Activated CD8-positive, alpha-beta memory T cell treated with anti-CD3 and anti-CD28 coated beads, Interleukin-2, amount 50 U/mL, for 1 hour (primary cell): ENCODE results near the gene KLRD1.
"Not testable (repeated sequence)": the region's sequence is repeated elsewhere in the genome, so short reads cannot be mapped to it uniquely, and the experiment has no call there.

Experiments used
- DNase-seq: peaks from one replicate; pipeline ENCODE4 v3.0.0-alpha.2; 2020; ENCODE audit errors: extremely low read depth

Gene KLRD1, protein sequence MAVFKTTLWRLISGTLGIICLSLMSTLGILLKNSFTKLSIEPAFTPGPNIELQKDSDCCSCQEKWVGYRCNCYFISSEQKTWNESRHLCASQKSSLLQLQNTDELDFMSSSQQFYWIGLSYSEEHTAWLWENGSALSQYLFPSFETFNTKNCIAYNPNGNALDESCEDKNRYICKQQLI

DNA sequence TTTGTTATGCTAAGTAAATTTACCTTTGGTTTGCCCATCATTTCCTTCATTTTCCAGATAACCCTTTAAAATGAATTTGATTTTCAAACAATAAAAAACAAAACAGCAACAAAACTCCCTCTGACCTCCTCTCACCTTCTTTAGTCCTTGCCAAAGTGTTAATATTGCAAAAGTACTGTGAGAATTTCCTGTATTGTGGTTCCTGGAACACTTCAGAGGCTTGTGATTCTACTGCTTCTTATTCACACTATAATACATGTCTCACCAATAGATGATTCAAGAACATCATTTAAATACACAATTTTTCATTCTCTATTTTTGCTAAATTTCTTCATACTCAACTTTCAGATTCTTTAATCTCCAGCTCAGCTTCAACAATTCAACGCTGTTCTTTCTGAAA, at the start of gene KLRD1:
TSS of gene KLRD1 (plus strand) at position 241 of the 400 bp plus-strand sequence. CDS start 208 bp downstream, outside the sequence.
- no peak for DNase-seq

DNA sequence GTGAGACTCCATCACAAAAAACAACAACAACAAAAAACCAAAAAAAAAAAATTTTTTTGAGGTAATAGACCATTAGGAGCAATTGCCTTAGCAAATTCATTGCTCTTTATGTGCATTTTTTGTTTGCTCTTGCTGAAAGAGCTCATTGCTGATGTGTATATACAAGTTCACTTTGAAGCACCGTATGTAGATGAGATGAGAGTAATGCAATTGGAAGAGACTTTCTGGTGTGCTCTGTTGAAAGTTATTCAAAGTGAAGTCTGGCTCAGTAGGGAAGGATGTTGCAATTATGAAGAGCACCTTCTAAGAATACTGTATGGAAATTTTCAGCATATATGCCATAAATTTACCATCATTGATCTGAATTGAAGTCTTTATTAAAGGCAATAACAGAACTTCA, 46.7 kb upstream of the KLRD1 start:
- DNase-seq = no peak

DNA sequence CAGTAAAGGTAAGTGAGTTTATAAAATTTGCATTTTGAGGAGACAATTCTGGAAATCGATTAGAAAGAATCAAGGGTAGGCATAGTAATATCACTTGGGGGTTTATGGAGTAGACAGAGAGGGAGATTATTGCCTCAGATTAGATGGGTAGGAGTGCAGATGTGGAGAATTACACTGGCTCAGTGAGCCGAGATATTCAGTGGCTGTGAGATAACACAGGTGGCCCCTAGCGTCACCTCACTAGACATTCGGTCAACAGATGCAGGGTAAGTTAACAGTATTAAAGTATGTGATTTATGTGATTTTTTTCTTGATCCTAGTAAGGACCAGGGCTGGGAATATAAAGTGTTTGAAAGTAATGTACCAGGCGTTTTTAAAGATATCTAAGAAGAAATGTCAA, 39.6 kb upstream of the KLRD1 start:
- no peak for DNase-seq

DNA sequence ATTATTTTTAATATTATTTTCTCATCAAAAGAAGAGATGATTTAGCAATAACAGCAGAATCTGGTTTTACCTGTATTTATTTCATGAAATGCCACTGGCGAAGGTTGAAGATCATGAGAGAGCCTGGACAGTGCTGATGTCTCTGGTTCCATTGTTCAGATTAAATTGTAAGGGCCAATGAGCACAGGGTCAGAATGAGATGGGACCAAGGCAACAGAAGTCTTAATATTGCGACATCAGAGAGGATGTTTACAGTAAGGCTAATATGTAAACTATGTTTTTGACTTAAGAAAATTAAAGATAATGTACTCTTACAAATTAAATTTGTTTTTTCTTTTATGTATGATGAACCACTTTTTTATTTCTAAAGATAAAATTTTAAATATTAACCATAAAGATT, 35.2 kb upstream of the KLRD1 start:
- DNase-seq = no peak

DNA sequence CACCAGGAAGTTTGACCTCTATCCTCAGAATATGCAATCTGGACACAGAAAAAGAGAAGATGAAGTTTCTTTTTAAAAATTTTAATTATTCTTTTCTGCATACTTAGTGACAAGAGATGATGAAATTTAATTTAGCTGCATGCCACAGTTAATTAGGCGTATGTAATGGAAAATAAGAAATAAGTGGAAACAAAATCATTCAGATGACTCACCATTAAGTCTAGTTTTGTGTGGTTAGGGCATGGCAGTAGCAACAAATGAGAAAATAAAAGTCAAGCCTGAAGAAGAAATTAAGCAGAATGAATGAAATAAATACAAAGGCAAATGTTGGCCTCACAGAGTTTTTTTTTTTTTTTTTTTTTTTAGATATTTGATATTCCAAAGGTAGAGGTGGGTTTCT, 30.9 kb upstream of the KLRD1 start:
- DNase-seq = no peak

DNA sequence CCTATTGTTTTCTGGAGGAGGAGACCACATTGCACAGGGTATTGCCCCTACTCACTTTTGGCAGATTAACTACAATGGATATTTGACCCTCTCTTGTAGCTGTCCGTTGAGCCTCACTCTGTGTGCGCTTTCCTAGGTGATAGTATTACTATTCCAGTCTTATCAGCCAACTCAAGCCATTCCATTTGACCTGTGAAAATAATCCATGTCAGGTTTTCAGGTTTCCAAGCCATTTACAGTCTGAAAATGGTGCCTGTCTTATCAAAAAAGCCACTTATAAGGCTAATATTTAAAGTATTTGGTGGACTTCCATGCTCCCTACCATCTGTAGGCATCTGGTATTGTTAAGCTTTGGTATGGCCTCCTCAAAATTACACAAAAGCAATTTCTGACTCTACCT, 29.6 kb upstream of the KLRD1 start:
- no peak for DNase-seq

DNA sequence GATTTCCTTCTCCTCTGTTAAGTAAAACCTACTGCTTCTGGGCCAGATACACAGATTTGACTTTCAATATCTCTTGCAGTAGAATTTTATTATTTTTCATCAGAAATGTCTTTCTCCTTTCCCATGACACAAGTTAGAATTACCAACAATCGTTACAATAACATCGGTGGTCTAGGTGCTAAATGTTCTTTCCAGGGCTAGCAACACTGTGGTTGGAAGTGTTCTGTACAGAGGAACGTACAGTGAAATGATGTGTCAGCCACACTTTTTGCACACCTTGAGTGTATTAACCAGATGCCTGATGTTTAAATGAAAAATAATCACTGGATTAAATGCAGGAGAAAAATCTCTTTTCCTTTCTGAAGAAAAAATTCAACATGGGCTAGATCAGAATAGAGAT, 27.7 kb upstream of the KLRD1 start:
- DNase-seq = no peak

DNA sequence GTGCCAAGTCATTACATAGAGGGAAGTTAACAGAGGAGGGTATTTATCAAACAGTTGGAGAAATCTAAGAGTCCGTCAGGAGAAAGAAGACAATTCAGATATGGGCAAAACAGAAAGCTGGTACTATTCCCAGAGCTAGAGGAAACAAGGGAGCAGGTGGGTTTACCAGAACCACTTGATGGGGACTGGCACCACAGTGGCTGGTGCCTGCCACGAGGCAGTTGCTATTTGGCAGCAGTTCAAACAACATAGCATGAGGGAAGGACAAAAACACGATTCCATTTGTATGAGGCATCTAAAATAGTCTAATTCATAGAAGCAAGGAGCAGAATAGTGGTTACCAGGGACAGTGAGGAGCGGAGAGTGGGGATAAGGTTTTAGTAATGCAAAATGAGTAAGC, 24.6 kb upstream of the KLRD1 start:
- DNase-seq = no peak

DNA sequence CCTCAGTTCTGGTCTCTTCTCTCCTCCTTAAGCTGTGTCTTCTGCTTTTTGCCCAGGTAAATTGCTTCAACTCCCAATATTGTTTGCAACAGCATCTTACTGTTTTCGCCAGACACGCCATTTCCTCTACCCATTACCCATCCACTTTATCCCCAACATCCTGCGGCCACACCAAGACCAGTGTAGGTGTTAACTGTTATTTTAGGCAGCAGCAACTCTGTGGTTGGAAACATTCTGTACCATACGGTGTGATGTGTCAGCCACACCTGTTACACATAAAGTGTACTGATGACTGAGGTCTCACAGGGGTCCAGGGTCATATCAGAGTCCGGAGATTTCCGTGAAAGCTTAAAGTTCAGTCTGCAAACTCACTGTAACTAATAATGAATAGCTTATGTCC, 21.8 kb upstream of the KLRD1 start:
- DNase-seq = no peak

DNA sequence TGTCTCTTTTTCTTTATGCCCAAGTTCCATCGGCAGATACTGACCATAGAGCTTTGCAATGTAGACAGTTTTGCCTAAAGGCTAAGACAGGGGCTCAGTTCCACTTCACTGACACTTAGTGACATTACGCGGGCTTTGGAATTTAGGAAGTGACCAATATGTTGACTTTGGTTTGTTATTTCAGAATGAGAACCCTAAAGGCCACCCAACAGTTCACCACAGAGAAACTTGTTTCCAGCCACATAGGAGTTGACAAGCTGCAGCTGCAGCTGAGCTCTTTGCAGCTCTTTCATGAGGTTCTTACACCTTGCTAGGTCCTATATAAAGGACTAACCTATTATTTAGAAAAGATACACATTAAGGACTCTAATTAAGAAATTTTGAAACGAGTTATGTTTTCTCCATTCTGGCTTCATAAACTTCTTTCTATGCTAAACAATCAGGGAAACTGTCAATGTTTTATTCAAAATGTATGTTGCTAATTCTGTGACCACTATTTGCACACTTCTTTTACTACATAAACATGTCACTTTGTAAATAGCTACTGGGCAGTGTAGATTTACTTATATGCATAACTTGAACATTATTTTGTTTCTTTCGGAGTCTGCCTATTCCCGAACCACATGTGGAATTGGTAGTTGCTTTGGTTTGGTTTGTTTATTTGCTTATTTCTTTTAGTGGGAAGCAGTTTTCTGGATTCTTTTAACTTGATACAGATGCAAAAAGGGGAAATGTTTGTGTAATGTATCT, 18.5 kb upstream of the KLRD1 start:
- DNase-seq = no peak

DNA sequence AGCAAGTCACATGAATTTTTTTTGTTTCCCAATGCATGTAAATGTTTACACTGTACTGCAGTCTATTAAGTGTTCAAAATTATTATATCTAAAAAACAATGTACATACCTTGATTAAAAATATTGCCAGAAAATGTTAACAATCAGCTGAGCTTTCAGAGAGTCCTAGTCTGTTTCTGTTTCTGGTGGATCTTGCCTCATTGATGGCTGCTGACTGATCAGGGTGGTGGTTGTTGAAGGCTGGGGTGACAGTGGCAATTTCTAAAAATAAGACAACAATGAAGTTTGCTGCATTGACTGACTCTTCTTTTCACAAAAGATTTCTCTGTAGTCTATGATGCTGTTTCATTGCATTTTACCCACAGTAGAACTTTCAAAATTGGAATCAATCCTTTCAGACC, 16.6 kb upstream of the KLRD1 start:
- DNase-seq = no peak

DNA sequence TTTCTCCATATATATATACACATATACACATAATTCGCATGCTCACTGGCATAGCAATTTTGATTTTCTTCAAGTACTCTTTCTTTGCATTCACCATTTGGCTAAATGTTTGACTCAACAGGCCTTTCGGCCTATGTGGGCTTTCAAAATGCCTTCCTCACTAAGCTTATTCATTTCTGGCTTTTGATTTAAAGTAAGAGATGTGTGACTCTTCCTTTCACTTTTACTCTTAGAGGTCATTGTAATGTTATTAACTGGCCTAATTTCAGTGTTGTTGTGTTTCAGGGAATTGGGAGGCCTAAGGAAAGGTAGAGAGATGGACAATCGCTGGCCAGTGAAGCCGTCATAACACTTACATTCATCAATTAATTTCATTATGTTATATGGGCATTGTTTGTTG, 14.5 kb upstream of the KLRD1 start:
- DNase-seq = no peak

DNA sequence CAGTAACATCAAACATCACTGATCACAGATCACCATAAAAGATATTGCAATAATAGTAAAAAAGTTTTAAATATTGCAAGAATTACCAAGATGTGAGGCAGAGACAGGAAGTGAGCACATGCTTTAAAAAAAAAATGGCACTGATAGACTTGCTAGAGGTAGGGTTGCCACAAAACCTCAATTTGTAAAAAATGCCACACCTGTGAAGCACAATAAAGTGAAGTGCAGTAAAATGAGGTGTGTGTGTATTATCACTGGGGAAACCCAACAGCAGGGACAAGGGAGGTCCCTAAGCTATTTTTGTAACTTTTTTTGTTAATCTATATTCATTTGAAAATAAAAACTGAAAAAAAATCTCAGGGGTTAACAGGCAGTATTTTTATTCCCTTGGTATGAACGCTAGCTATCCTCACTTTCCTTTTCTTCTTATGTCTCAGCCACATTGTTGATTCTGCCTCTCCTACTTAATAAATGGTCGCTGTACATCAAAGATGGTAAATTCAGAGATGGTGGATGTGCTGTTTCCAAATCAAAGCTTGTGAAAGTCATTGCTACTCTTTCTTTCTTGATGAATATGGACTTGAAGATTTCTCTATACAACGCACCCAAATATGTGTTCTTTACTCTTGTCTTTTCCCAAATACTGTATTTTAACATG, 14.0 kb upstream of the KLRD1 start:
- DNase-seq = no peak

DNA sequence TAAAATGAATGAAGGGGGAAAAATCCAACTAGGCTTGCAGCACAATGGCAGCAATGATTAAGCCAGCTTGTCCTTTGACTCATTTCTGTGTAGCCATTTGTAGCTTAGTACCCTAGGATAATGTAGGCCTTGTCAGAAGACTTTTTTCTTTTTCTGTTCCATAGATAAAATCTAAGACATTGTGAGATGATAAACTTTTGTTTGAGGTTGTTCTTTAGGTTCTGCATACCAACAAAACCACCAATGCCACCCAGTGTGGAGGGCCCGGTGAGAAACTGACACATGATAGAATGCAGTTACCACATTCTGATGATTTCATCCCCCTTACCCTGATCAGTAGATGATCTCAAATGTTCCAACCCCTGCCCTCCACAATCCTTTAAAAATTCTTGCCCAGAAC, 6.6 kb upstream of the KLRD1 start:
- no peak for DNase-seq

DNA sequence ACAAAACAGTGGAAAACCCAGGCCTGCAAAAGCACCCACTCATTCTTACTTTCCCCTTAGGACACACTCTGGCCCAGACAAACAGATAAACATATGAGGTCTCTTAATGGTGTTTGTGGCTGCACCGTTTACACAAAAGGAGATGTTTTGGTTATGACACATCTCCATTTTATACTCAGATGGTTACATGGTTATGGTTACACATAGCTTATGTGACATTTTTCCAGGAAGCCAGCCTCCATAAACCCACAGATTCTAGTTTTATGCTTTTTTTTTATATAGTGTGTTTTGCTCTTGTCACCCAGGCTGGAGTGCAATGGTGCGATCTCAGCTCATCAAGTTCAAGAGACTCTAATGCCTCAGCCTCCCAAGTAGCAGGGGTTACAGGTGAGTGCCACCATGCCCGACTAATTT, 3.5 kb upstream of the KLRD1 start:
- no peak for DNase-seq

DNA sequence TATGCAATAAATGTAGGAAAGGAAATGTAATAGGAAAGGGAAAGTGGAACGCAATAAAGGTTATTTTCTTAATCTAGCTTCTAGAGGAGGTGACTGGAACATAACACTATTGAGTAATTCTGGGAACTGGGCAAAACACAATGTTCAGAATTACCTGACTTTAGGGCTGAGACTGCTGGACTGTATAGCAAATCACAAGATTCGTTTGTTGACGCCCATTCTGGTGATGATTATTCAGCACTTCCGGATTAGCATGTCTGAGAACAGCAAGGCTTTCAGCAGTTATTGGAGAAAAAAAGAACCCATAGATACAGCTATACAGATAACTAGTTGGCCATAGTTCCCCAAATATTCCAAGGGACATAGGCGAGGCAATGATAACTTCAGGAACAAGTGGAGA, 2.3 kb upstream of the KLRD1 start:
- DNase-seq = no peak

DNA sequence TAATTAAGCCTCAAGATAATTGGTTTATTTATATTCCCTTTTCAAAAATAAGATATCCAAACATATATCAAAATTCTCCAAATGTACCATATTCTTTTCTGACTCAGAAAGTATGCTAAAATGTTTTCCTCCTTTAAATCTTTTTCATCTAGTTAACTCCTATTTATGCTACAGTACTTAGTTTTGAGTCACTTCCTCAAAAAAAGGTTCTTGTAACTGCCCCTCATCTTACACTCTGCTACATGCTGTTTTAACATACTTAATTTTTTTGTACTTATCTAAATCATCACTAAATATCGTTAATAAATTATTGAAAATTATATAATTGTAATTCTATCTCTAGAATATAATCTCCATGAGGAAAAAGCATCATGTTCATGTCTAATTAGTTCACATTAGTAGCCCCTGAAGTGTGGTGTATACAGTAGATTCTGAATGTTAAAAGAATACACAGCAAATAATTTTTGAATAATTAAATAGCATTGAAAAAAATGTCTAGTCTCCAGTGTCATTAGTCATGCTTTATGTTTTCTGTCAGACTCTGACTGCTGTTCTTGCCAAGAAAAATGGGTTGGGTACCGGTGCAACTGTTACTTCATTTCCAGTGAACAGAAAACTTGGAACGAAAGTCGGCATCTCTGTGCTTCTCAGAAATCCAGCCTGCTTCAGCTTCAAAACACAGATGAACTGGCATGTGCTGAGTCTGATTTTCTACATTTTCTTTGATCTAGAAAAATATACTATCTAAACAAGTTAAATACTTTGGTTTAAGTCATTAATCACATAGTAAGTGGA, 3.5 kb downstream of the KLRD1 start:
- no peak for DNase-seq

DNA sequence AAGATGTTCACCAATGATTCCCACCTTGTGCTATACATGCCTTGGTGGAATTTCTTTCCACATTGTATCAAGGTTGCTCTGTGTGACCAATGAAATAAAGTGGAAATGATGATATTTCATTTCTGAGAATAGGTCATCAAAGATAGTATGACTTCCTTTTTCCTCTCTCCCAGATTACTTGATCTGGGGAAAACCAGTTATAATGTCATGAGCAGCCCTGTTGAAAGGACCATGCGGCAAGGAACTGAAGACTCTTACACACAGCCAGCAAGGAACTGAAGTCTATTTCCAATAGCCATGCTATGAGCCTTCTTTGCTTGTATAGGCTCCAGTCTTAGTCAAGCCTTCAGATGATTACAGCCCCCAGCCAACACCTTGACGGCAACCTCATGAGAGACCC, 11.7 kb downstream of the KLRD1 start:
- DNase-seq = no peak

DNA sequence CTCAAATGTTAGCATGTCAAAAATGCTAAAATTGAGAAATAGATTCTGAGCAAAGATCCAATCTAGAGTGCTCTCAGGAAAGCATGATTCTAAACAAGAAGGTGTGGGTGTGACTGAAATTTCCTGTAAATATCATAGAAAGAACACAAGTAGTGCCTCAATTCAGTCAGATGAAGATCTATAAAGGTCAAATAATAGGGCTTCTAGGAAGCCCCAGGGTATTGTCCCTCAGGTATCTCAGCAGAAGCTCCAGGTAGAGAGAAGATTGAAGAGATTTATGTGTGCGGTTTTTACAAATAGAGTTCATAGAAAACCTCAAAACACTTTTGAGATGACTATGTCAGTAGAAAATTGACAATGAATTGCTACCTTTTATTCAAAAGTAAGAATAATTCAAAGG, 13.0 kb downstream of the KLRD1 start:
- no peak for DNase-seq

DNA sequence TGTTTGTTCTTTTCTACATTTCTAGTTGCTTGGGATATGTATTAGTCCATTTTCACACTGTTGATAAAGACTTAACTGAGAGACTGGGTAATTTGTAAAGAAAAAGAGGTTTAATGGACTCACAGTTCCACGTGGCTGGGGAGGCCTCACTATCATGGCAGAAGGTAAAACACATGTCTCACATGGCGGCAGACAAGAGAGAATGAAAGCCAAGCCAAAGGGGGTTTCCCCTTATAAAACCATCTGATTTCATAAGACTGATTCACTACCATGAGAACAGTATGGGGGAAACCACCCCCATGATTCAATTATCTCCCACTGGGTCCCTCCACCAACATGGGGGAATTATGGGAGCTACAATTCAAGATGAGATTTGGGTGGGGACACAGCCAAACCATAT, 21.0 kb downstream of the KLRD1 start:
- DNase-seq = not testable (repeated sequence)

DNA sequence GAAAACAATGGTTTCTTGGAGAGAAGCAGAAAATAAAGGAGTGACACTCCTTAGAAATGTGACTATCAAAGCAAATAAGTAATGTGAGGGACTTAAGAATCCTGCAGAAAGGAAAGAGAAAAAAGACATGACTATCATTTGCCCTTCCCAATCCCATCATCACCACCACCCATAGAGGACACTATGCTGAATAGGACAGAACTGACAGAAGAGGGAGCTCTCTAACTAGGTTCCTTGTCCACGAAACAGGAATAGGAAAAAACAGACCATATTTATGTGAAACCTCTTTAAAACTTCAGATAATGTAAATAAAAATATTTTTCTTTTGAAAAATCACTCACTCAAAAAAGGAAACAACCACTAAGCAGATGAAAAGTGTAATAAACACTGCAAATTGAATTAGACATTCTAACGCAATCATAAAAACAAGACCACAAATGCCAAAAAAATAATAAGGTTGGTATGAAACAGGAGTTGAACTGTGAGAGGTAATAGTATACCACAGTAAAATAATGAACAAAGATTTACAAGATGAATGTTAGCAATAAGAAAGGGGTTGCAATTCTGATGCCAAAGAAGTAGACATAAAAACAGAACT, 24.1 kb downstream of the KLRD1 start:
- DNase-seq = no peak

DNA sequence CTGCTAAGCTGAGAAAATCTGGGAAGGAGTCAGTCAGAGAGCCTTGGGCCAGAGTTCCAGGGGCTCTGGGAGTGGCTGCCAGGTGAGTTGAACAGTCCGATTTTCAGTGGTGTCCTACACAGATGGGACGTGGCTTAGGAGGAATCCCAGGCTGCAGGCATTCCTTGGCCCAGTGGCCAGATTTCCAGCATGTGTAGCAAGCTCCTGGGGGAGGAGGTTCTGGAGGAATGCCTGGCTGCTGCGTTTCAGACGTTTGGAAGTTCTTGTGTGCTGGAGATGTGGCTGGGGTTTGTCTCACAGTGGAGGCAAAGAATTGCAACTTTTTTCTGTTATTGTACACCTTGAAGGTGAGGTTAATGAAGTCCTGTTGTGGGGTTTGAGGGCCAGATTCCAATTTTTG, 28.5 kb downstream of the KLRD1 start:
- DNase-seq = not testable (repeated sequence)
